Measurements from ENCODE around the gene SUOX. TPM values are rescaled to one million over a fixed set of nuclear protein-coding genes. Genes with fewer than 3 reads are reported as not detected.
"Not testable (repeated sequence)": the region's sequence is repeated elsewhere in the genome, so short reads cannot be mapped to it uniquely, and the experiment has no call there.

SUOX gene
- polyA plus RNA-seq, 4 donors: 7.3 to 51.2 (median 13.6) TPM

GRCh38 chr12:56001487-56002100 lies 4.5 kb downstream of the SUOX start:
- Histone ChIP-seq H3K27ac (ENCODE audit: low read depth in 1 of 3, low read length in 2 of 3) (peak overlapping the region; percentile 8 to 77 (median 75)), H3K9me3 (ENCODE audit: control insufficient read depth in 2 of 2, insufficient read depth in 1 of 2, low read depth in 1 of 2, low read length in 1 of 2) (no peaks in the 10 kb centered on the region), H3K4me3 (ENCODE audit: low read depth in 1 of 3, low read length in 3 of 3) (no peak overlapping the region), H3K4me1 (ENCODE audit: control insufficient read depth in 3 of 3, insufficient read depth in 2 of 3, low read depth in 1 of 3, low read length in 2 of 3) (peaks cover 0 to 35% (median 3%) of the 10 kb centered on the region in 3 donors), H3K27me3 (ENCODE audit: control insufficient read depth in 3 of 3, insufficient read depth in 3 of 3, low read length in 3 of 3) (no peaks in the 10 kb centered on the region), H3K36me3 (ENCODE audit: control insufficient read depth in 3 of 3, insufficient read depth in 2 of 3, low read depth in 1 of 3, low read length in 3 of 3) (peaks cover 0 to 54% (median 0%) of the 10 kb centered on the region in 3 donors)
- 15 to 56% (median 37%) methylated on average over 7 of the region's 7 CpGs for WGBS, 3 donors
- FAIRE-seq (no peak), DNase-seq (peak; percentile 67 to 78)

GRCh38 chr12:56003376-56003775 lies 6.3 kb downstream of the SUOX start:
- not testable (repeated sequence) for H3K9me3 ChIP-seq (ENCODE audit: control insufficient read depth in 2 of 2, insufficient read depth in 1 of 2, low read depth in 1 of 2, low read length in 1 of 2); H3K4me3 ChIP-seq (ENCODE audit: low read depth in 1 of 3, low read length in 3 of 3); H3K27ac ChIP-seq (ENCODE audit: low read depth in 1 of 3, low read length in 2 of 3); H3K27me3 ChIP-seq (ENCODE audit: control insufficient read depth in 3 of 3, insufficient read depth in 3 of 3, low read length in 3 of 3); FAIRE-seq; DNase-seq
- WGBS, 3 donors: 66 to 77% (median 76%) methylated on average over 5 of the region's 5 CpGs
- Histone ChIP-seq H3K4me1 (ENCODE audit: control insufficient read depth in 3 of 3, insufficient read depth in 2 of 3, low read depth in 1 of 3, low read length in 2 of 3) (peaks cover 0 to 35% (median 3%) of the 10 kb centered on the region in 3 donors), H3K36me3 (ENCODE audit: control insufficient read depth in 3 of 3, insufficient read depth in 2 of 3, low read depth in 1 of 3, low read length in 3 of 3) (peaks cover 0 to 54% (median 0%) of the 10 kb centered on the region in 3 donors)

- FAIRE-seq (no peak), DNase-seq (no peak)
- Histone ChIP-seq H3K4me3 (ENCODE audit: low read depth in 1 of 3, low read length in 3 of 3) (no peak overlapping the region), H3K9me3 (ENCODE audit: control insufficient read depth in 2 of 2, insufficient read depth in 1 of 2, low read depth in 1 of 2, low read length in 1 of 2) (no peaks in the 10 kb centered on the region), H3K27me3 (ENCODE audit: control insufficient read depth in 3 of 3, insufficient read depth in 3 of 3, low read length in 3 of 3) (no peaks in the 10 kb centered on the region), H3K4me1 (ENCODE audit: control insufficient read depth in 3 of 3, insufficient read depth in 2 of 3, low read depth in 1 of 3, low read length in 2 of 3) (peaks cover 0 to 29% (median 3%) of the 10 kb centered on the region in 3 donors), H3K27ac (ENCODE audit: low read depth in 1 of 3, low read length in 2 of 3) (no peak overlapping the region), H3K36me3 (ENCODE audit: control insufficient read depth in 3 of 3, insufficient read depth in 2 of 3, low read depth in 1 of 3, low read length in 3 of 3) (peaks cover 0 to 46% (median 0%) of the 10 kb centered on the region in 3 donors)
- 92 to 95% (median 94%) methylated on average over 10 of the region's 10 CpGs for WGBS, 3 donors
Measured at GRCh38 chr12:56004211-56004610, 7.1 kb downstream of the SUOX start.

- peaks cover 0 to 24% (median 7%) of the 10 kb centered on the region in 3 donors for H3K4me1 ChIP-seq (ENCODE audit: control insufficient read depth in 3 of 3, insufficient read depth in 2 of 3, low read depth in 1 of 3, low read length in 2 of 3)
- peaks cover 0 to 25% (median 0%) of the 10 kb centered on the region in 3 donors for H3K36me3 ChIP-seq (ENCODE audit: control insufficient read depth in 3 of 3, insufficient read depth in 2 of 3, low read depth in 1 of 3, low read length in 3 of 3)
- no peaks in the 10 kb centered on the region for H3K9me3 ChIP-seq (ENCODE audit: control insufficient read depth in 2 of 2, insufficient read depth in 1 of 2, low read depth in 1 of 2, low read length in 1 of 2)
- H3K27me3 ChIP-seq (ENCODE audit: control insufficient read depth in 3 of 3, insufficient read depth in 3 of 3, low read length in 3 of 3): no peaks in the 10 kb centered on the region
- 2 to 4% (median 3%) methylated on average over 26 to 44 of the region's 44 CpGs for WGBS, 3 donors
- DNase-seq (peak; percentile 54 to 68), FAIRE-seq (no peak)
- H3K4me3 ChIP-seq (ENCODE audit: low read depth in 1 of 3, low read length in 3 of 3): peak overlapping the region; percentile 73 to 89 (median 86)
- peak overlapping the region in 2 of 3 donors; percentile 74 to 85 for H3K27ac ChIP-seq (ENCODE audit: low read depth in 1 of 3, low read length in 2 of 3)
Measured at GRCh38 chr12:56007564-56008559, 10.8 kb downstream of the SUOX start.

GRCh38 chr12:56010111-56010570 lies 13.1 kb downstream of the SUOX start:
- peak overlapping the region in 1 of 3 donors; percentile 17 for H3K27ac ChIP-seq (ENCODE audit: low read depth in 1 of 3, low read length in 2 of 3)
- DNase-seq: peak in 1 of 2 donors; percentile 35
- WGBS, 3 donors: 26 to 48% (median 43%) methylated on average over 2 of the region's 2 CpGs

GRCh38 chr12:56011509-56012090 lies 14.5 kb downstream of the SUOX start:
- Histone ChIP-seq H3K4me1 (ENCODE audit: control insufficient read depth in 3 of 3, insufficient read depth in 2 of 3, low read depth in 1 of 3, low read length in 2 of 3) (peaks cover 0 to 54% (median 7%) of the 10 kb centered on the region in 3 donors), H3K9me3 (ENCODE audit: control insufficient read depth in 2 of 2, insufficient read depth in 1 of 2, low read depth in 1 of 2, low read length in 1 of 2) (no peaks in the 10 kb centered on the region), H3K27me3 (ENCODE audit: control insufficient read depth in 3 of 3, insufficient read depth in 3 of 3, low read length in 3 of 3) (no peaks in the 10 kb centered on the region), H3K27ac (ENCODE audit: low read depth in 1 of 3, low read length in 2 of 3) (no peak overlapping the region), H3K4me3 (ENCODE audit: low read depth in 1 of 3, low read length in 3 of 3) (no peak overlapping the region), H3K36me3 (ENCODE audit: control insufficient read depth in 3 of 3, insufficient read depth in 2 of 3, low read depth in 1 of 3, low read length in 3 of 3) (no peaks in the 10 kb centered on the region)
- FAIRE-seq (no peak), DNase-seq (no peak)
- WGBS, 3 donors: 91 to 98% (median 95%) methylated on average over 2 of the region's 2 CpGs

More at GRCh38 chr12:56010111-56010570, 13.1 kb downstream of the SUOX start:
- no peak for FAIRE-seq
- H3K4me1 ChIP-seq (ENCODE audit: control insufficient read depth in 3 of 3, insufficient read depth in 2 of 3, low read depth in 1 of 3, low read length in 2 of 3): peaks cover 0 to 46% (median 7%) of the 10 kb centered on the region in 3 donors
- no peaks in the 10 kb centered on the region for H3K27me3 ChIP-seq (ENCODE audit: control insufficient read depth in 3 of 3, insufficient read depth in 3 of 3, low read length in 3 of 3)
- no peak overlapping the region for H3K4me3 ChIP-seq (ENCODE audit: low read depth in 1 of 3, low read length in 3 of 3)
- no peaks in the 10 kb centered on the region for H3K9me3 ChIP-seq (ENCODE audit: control insufficient read depth in 2 of 2, insufficient read depth in 1 of 2, low read depth in 1 of 2, low read length in 1 of 2)
- peaks cover 0 to 2% (median 0%) of the 10 kb centered on the region in 3 donors for H3K36me3 ChIP-seq (ENCODE audit: control insufficient read depth in 3 of 3, insufficient read depth in 2 of 3, low read depth in 1 of 3, low read length in 3 of 3)

- Histone ChIP-seq H3K27me3 (ENCODE audit: control insufficient read depth in 3 of 3, insufficient read depth in 3 of 3, low read length in 3 of 3) (no peaks in the 10 kb centered on the region), H3K27ac (ENCODE audit: low read depth in 1 of 3, low read length in 2 of 3) (peak overlapping the region in 1 of 3 donors; percentile 80), H3K9me3 (ENCODE audit: control insufficient read depth in 2 of 2, insufficient read depth in 1 of 2, low read depth in 1 of 2, low read length in 1 of 2) (no peaks in the 10 kb centered on the region), H3K4me3 (ENCODE audit: low read depth in 1 of 3, low read length in 3 of 3) (no peak overlapping the region), H3K4me1 (ENCODE audit: control insufficient read depth in 3 of 3, insufficient read depth in 2 of 3, low read depth in 1 of 3, low read length in 2 of 3) (peaks cover 0 to 65% (median 7%) of the 10 kb centered on the region in 3 donors), H3K36me3 (ENCODE audit: control insufficient read depth in 3 of 3, insufficient read depth in 2 of 3, low read depth in 1 of 3, low read length in 3 of 3) (no peaks in the 10 kb centered on the region)
- 32 to 68% (median 47%) methylated on average over 5 of the region's 5 CpGs for WGBS, 3 donors
- DNase-seq: peak; percentile 53 to 63
- FAIRE-seq: no peak
Measured at GRCh38 chr12:56013482-56013881, 16.4 kb downstream of the SUOX start.

- WGBS, 3 donors: 11 to 34% (median 23%) methylated on average over 2 of the region's 2 CpGs
- Histone ChIP-seq H3K4me1 (ENCODE audit: control insufficient read depth in 3 of 3, insufficient read depth in 2 of 3, low read depth in 1 of 3, low read length in 2 of 3) (peaks cover 0 to 71% (median 7%) of the 10 kb centered on the region in 3 donors), H3K27me3 (ENCODE audit: control insufficient read depth in 3 of 3, insufficient read depth in 3 of 3, low read length in 3 of 3) (no peaks in the 10 kb centered on the region), H3K27ac (ENCODE audit: low read depth in 1 of 3, low read length in 2 of 3) (peak overlapping the region in 1 of 3 donors; percentile 80), H3K4me3 (ENCODE audit: low read depth in 1 of 3, low read length in 3 of 3) (no peak overlapping the region), H3K36me3 (ENCODE audit: control insufficient read depth in 3 of 3, insufficient read depth in 2 of 3, low read depth in 1 of 3, low read length in 3 of 3) (no peaks in the 10 kb centered on the region), H3K9me3 (ENCODE audit: control insufficient read depth in 2 of 2, insufficient read depth in 1 of 2, low read depth in 1 of 2, low read length in 1 of 2) (no peaks in the 10 kb centered on the region)
- DNase-seq (peak; percentile 27 to 83), FAIRE-seq (no peak)
Measured at GRCh38 chr12:56014205-56014604, 17.1 kb downstream of the SUOX start.
